Measurements from ENCODE around the gene KCNJ11.

The KCNJ11 gene

DNA sequence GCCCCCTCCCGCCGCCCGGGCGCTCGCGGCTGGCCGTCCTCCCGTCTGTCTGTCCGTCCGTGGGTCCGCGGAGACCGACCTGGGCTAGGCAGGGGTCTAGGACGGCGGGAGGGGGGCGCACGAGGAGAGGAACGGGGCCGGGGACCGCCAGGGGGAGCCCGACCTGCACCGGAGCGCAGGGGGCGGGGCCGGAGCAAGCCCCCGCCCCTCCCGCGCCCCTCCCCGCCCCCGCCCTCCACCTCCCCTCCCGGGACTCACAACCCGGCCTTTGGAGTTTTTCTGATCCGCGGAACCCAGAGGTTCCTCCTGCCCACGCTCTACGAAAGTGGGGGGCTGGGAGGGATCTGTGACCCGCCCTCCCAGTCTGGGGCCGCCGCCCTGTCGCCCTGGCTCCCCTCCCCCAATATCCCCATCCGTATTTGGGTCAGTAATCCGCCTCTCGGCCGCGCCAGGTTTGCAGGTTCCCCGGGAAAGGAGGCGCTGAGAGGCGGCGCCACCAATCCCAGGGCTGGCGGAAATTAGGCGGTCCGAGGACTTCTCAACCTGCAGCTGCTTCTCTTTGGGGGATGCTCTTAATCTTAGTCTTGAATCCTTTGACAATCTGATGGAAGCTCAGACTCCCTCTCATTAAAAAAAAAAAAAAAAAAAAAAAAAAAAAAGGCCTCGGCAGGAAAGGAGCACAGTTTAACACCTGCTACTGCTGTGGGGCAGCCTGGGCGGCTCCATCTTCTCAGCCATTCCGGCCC, 925 bp upstream of the KCNJ11 start:
- peak; percentile 80 for DNase-seq

DNA sequence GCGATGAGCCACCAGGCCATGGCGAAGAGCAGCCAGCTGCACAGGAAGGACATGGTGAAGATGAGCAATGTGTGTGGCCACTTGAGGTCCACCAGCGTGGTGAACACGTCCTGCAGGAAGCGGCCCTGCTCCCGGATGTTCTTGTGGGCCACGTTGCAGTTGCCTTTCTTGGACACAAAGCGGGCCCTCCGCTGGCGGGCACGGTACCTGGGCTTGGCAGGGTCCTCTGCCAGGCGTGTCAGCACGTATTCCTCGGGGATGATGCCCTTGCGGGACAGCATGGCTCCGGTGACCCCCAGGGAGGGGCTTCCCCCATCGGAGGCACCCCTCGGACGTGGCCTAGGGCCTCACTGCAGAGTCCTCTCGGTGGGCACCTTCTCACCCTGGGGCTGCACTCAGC, 648 bp downstream of the KCNJ11 start:
- no peak for DNase-seq

DNA sequence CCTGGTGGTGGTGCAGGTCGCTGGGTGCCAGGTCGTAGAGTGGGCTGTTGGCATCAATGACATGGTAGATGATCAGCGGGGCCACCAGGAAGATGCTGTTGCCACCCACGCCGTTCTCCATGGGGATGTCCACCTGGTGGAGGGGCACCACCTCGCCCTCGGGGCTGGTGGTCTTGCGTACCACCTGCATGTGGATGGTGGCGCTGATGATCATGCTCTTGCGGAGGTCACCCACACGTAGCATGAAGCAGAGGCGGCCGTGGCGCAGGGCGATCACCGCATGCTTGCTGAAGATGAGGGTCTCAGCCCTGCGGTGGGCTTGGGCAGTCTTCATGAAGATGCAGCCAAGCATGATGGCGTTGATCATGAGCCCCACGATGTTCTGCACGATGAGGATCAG, 1.2 kb downstream of the KCNJ11 start:
- DNase-seq, result no peak

DNA sequence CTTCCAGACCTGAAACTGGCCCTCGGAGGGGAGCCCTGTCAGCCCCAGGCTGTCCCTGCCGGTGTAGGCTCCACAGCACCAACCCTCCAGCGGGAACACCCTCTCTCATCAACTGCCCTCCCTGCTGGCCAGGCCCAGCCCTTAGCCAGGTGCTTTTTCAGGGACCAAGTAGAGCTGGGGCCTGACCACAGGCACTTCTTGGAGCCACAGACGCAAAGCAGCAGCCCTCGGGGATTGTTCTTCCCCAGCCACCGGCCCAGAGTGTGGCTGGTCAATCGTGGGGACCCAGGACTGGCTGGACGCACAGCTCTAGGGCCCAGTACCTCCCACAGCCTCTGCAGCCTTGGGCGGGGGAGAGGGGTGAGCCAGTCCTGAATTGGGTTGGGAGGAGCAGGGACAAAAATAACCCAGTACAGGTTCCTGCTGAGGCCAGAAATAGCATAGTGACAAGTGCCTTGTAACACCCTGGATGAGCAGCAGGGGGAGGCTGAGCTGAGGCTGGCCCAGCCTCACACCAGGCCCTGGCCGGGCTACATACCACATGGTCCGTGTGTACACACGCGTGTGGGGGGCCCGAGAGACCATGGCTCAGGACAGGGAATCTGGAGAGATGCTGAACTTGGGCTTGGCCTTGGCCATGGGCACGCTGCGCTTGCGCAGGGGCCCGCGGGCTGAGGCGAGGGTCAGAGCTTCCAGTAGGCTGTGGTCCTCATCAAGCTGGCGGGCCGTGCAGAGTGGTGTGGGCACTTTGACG, 2.0 kb downstream of the KCNJ11 start:
- peak; percentile 60 for DNase-seq

DNA sequence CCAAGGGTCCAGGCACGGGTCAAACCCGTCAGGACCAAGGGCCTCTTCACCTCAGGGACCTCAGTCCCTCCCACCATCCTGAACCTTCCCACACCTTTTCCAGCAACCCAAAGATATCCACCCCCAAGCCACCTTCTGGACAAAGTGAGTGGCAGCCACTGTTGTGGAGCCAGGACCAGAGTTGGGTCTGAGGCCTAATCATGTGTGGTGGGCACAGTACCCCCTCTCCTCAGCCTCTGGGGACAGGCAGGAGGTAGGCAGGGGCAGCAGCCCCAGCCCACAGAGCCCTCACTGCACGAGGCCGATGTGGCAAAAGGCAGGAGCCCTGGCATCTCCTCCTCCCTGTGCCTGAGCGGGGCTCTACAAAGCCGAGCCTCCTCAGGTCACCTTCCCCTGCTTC, 2.5 kb downstream of the KCNJ11 start:
- DNase-seq, result no peak

DNA sequence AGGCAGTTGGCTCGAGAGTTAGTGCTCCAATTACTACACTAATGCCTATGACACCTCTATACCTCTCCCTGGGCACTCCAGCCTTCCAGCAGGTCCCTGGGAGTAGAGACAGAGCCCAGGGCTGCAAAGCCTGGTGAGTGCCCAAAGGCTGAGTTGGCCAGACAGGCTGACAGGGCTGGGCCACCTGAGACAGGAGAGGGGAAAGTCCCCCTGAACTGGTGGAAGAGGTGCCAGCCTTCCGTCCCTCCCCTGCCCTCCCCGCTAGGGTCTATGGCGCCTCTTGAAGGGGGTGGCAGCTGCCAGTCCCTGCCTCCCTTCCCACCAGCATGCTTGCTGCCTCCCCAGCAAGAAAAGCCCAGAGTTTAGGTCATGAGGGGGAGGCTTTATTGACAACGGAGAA, 3.0 kb downstream of the KCNJ11 start:
- no peak for DNase-seq

DNA sequence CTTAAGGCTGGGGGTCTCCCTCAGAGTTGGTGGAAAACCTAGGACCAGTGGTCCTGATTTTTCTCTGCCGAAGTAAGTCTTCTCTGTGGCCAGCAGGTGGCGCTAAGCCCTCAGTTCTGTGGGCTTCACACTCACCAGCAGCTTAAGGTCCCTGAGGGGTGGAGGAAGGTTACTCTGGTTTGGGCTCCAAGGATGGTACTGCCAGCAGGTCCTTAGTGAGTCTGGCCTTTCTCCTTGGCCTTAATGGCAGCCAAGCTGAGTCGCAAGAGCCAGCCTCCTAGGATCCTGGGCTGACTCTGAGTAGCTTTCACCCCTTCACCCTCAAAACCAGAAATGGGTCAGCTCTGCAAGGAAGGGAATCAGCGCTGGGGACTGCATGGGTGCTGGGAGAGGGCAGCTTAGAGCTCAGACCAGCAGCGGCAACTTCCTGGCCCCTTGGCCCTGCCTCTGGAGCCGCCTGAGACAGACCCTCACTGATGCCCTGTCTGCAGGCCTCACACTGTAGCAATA, 4.4 kb downstream of the KCNJ11 start:
- peak; percentile 76 for DNase-seq

DNA sequence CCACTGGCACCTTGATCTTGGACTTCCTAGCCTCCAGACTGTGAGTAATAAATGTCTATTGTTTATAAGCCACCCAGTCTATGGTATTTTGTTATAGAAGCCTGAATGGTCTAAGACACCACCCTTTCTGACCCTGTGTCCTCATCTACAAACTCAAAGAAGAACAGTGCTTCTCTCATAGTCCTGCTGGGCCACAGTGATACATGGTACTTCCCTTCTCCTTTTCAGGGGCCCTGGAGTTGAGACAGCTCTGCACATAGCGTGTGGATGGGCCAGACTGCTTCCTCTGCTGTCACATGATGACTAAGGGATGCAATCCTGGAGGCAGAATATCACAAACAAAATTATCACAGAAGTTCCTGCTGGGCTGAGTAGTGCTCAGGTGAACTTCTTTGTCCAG, 5.0 kb downstream of the KCNJ11 start:
- DNase-seq, result no peak

DNA sequence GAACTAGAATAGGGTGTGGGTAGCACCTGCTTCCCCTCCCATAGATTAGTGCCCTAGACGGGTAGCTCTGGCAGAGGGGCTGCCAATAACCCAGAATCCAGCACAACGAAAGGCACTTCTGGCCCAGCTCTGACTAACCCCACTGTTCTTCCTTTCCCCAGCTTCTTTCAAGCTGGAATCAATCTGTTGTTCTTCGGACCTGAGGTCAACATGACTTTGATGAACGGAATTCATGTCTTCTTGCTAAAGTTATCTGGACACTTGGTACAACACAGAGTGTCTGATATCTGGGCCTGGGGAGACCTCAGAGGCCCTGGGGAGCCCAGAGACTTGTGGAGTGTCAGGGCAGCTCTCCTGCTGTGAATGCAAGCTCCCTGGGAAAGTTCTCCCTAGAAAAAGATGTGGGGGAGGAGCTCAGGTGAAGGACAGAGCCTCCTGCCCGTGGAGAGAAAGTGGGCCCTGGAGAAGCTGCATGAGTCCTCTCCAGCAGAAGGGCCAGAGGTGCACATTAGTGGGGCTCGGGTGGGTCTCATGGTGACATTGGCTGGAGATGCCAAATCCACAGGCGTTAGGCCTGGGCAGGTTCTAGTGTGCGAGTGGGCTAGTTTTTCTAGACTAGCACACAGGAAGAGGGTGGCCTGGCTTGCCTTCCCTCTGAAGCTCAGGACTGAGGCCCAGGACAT, 6.3 kb downstream of the KCNJ11 start:
- no peak for DNase-seq

DNA sequence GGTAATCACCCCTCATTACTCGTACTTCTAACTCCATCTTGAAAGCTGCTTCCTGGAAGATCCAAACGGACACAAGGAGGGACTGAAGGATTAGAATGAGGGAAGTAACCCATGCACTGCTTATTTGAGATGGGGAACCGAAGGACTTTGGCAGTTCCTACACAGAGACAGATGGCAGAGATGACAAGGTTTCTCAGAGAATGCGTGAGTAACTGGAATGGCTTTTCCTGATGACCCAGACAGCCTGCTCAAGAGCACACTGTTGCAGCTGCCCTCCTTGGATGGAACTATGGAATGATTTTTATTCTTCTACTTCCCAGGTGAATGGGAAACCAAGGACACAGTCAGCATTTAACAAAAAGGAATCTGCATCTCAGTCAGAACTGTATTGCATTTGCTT, 7.3 kb downstream of the KCNJ11 start:
- DNase-seq, result no peak

DNA sequence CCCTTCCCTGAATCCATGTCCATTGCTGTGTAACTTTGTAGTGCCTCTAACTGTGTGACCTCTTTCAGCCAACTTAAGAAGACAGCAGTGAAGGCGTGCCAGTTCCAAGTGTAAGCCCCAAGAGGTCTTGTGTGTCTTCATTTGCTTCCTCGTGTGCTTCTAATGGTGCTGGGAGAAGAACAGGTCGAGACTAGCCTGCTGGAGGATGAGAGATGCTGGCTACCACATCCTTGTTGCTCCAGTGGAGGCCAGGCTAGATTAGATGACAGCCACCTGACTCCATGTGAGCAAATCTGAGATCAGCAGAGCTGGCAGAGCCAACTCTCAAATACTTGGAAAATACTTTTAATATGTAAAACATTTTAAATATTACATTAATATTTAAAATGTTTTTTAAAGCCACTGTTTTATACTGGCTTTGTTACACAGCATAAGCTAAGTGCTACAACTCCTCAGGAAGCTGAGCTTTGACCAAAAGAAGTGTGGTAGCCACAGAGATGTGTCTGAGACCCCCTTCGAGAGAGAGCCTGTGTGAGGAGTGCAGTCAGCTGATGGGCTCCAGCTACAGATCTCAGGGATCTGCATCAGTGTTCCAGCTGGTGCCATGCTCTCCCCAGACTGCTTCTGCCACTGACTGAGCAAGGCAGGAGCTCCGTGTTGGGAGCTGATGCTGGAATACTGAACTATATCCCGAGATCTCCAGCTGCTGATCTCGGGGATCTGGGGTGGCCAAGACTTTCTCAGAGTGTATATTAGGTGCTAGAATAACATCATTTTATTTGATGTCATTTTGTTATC, 8.9 kb downstream of the KCNJ11 start:
- no peak for DNase-seq

DNA sequence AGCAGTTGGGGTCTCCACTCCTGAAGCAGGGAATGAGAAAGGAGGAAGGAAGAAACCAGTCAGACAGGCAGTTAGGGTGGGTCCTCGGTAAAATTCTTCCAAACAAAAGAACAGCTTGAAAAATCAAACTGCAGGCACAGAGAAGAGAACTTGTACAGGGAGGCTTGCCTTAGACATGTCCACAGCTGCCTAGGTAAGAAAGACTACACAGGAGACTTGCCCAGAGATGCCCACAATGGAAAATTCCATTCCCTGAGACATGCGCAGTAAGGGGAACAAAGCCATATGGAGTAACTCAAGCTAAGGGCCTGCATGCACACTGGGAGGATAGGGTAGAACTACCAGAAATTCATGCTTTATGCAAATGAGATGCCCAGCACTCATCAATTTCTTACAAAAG, 9.8 kb downstream of the KCNJ11 start:
- DNase-seq, result no peak

DNA sequence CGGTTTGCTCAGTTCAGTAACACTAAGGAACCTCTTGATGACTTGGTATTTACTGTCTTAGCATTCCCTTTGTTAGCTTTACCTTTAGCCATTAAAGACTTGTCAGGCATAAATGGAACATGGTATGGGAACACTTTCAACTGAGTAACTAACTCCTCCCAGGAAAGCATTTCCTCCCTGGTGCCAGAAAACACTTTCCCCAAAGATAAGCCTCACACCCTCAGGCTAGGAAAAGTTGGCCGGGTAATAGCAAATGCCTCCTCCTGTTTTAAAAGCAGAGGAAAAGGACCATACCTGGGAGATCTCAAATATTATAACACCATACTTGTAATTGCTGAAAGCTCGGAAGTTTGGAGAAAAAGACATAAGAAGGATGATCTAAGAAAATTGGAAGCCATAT, 12.0 kb downstream of the KCNJ11 start:
- DNase-seq, result no peak

DNA sequence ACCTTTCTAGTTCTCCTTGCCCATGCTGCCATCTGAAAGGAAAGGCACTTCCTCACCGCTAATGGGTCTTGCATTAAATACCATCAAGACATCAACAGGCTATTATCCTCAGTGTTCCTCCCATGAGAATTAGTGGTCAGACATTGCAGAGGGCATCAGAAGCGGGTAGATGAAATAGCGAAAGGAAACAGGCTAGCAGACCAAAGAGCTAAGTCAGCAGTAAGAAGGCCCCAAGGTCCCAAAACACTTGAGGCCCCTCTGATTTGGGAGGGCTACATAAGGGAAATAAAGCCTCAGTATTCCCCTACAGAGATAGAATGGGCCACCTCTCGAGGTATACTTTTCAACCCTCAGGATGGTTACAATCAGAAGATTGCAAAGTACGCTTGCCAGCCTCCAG, 12.9 kb downstream of the KCNJ11 start:
- DNase-seq, result no peak

DNA sequence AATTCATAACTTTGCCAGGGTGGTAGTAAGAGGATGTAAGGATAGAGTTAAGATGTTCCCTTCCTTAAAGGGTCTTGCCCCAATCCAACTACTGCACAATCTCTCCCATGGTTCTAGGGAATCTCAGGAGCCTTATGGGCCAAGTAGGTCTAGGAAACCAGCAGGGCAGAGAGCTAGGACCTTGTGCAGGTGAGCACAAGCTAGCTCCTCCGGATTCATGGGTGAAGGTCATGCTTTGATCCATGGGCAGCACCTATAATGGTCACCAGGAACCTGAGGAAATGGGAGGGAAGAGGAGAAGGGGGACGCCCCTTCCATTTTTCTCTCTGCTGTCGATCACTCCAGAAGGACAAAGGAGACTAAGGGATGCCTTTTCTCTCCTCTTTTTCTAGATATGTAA, 16.8 kb downstream of the KCNJ11 start:
- no peak for DNase-seq

DNA sequence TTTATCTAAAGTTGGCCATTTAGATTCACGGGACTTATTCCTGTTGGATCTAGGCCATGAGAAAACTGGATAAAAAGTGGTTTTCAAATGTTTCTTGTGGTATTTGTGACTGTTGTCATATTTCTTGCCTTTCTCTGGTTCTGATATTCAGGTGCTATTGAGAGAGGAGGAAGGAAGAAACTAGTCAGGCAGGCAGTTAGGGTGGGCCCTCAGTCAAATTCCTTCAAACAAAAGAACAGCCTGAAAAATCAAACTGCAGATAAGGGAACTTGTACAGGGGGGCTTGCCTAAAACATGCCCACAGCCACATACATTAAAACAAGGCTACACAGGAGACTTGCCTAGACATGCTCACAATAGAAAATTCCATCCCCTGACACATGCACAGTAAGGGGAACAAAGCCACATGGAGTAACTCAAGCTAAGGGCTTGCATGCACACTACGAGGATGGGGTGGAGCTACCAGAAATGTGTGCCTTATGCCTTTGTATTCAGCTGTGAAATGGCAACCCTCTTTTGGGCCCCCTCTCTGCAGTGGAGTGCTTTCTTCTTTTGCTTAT, 18.7 kb downstream of the KCNJ11 start:
- no peak for DNase-seq

DNA sequence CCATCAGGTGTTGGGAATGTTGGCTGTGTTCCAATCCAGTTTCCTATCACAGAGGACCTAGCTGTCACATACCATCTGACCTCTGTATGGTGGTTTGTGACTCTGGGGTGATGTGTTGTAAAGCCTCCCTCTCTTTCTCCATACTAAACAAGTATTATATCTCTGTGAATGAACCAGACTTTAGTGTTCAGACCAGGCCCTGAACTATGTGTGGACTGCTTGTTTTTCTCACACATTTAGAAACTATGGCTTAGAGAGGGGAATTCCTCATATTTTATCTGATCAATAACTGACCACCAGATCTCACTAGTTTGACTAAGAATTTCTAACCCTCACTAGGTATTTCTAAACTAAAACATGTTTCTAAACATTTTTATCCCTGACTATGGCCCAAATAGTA, 19.4 kb downstream of the KCNJ11 start:
- DNase-seq, result no peak

DNA sequence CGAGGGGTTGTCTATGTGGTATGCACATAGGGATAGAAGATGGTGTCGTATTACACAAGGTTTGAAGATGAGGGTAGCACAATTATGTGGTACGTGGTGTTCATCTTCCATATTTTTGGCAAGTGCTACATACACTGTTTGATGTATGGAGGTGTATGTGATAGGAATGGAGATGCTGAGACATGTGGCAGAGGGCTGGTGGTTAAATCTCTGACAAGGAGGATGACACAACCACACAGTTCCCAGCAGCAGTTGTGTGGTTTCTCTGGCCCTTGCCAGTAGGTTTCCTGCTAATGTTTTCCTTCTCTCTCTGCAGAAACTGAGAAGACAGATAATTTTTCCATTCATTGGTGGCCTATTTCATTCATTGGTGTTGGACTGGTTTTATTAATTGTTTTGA, 19.9 kb downstream of the KCNJ11 start:
- DNase-seq, result no peak

DNA sequence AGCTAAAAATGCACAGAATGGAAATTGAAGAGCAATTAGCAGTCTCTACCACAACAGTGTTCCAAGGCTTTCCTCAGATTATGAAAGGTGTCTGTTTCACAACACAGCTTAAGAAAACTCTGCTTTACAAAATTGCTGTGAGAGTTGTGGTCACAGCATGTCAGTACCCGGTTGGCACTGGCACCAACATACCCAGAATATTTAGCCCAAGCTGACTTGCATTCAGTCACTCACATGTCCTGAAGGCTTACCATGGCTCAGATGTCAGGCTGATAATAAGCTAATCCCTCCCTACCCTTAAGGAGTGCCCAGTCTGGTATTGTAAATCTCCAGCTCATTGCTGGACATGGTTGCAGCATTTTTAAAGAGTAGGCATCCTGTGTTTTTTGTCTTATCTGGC, 22.0 kb downstream of the KCNJ11 start:
- no peak for DNase-seq

DNA sequence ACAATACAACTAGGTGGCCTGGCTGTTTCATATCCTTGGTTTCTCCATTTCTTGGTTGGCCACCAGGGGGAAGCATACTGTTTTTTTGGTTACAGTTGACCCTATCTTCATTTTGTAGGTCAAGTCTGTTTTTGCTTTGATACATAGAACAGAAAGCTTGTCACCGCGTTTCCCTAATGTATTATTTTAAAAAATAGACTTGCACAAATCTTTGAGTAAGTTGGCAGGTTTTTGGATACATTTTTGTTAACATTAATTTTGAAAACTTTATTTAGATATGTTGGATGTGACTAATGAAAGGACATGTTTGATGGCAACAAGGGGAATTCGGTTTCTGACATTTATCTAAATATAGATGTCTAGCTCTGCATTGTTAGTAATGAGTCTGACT, 33.9 kb downstream of the KCNJ11 start:
- peak; percentile 15 for DNase-seq

DNA sequence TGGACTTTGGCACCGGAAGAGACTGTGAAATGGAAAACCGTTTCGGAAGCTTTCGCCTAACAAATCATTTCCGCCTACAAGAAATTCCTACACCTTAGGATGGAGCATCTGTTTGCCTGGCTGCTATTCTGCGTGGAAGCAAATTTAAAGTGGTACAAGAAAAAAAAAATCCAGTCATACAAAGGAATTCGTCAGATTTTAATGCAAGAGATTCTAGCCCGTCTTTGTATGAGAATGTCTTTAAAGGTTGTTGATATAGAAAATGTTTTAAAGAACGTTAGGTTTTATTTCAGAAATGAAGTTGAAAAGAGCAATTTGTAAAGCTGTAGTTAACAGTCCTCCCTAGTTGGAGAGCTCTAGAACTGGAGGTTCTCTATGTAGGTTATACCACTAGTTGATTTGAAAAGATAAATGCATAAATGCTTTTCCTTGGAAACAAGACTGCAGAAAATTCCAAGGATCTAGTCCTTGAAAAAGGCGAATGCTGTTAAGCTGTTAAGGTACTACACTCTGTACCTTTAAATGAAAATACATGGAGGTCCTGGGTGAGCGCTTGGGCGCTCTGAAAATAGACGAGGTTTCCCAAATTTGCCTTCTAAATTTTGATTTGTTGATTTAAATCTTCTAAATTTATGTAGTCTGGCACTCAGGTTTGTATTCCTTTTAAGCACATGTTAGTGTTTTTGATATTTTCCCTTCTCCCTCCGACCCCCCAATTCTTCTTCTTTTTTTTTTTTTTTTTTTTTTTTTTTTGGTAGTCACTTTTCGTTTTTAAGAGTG, 34.4 kb downstream of the KCNJ11 start:
- DNase-seq, result no peak
